Renal cortical epithelial cell (primary cell): ENCODE data around the gene MED15. TPM values are rescaled to one million over a fixed set of nuclear protein-coding genes. Genes with fewer than 3 reads are reported as not detected.

Experiments
- DNase-seq: peaks from one replicate; pipeline ENCODE4 v3.0.0-alpha.2; 2011; ENCODE audit warnings: low read depth
- total RNA-seq: library from RNA; depleted of rRNA; stranded (reverse); fragments of >200 nt; gene quantifications from 2 replicates; pipeline ENCODE4 v1.2.3, GENCODE V29; 2014

The MED15 gene
- total RNA-seq, 1 donor from 2014 or later = 69.2 TPM

GRCh38 chr22:20509344-20510047 lies 2.1 kb downstream of the MED15 start:
- peak; percentile 88 for DNase-seq

GRCh38 chr22:20510811-20511577 lies 3.6 kb downstream of the MED15 start:
- DNase-seq = no peak

- no peak for DNase-seq
These were observed 4.3 kb downstream of the MED15 start for GRCh38 chr22:20511578-20512229.

GRCh38 chr22:20514658-20515406 lies 7.4 kb downstream of the MED15 start:
- DNase-seq = peak; percentile 77

GRCh38 chr22:20516399-20516798 lies 9.0 kb downstream of the MED15 start:
- DNase-seq = no peak

GRCh38 chr22:20517422-20517821 lies 10.0 kb downstream of the MED15 start:
- DNase-seq = no peak

- DNase-seq = no peak
These were observed 10.6 kb downstream of the MED15 start for GRCh38 chr22:20517841-20518592.

- no peak for DNase-seq
These were observed 12.1 kb downstream of the MED15 start for GRCh38 chr22:20519558-20519957.

GRCh38 chr22:20520093-20520511 lies 12.7 kb downstream of the MED15 start:
- peak; percentile 49 for DNase-seq

GRCh38 chr22:20522134-20523004 lies 15.0 kb downstream of the MED15 start:
- no peak for DNase-seq

GRCh38 chr22:20523086-20523983 lies 15.9 kb downstream of the MED15 start:
- DNase-seq = peak; percentile 36

GRCh38 chr22:20524004-20524481 lies 16.6 kb downstream of the MED15 start:
- DNase-seq = peak; percentile 77

- no peak for DNase-seq
These were observed 17.6 kb downstream of the MED15 start for GRCh38 chr22:20525048-20525447.

GRCh38 chr22:20526305-20526627 lies 18.9 kb downstream of the MED15 start:
- no peak for DNase-seq

GRCh38 chr22:20526628-20527355 lies 19.4 kb downstream of the MED15 start:
- DNase-seq = peak; percentile 82

GRCh38 chr22:20528405-20528978 lies 21.1 kb downstream of the MED15 start:
- DNase-seq = no peak

GRCh38 chr22:20530368-20531153 lies 23.2 kb downstream of the MED15 start:
- DNase-seq = peak; percentile 76

- no peak for DNase-seq
These were observed 23.7 kb downstream of the MED15 start for GRCh38 chr22:20531154-20531403.
